GM12878 (cell line): ENCODE data around the gene PCK2. TPM values are rescaled to one million over a fixed set of nuclear protein-coding genes. Genes with fewer than 3 reads are reported as not detected.

Experiments
- ATF2 ChIP-seq: IDR thresholded peaks from 2 replicates; pipeline ENCODE4 v1.6.1; 2012; ENCODE audit warnings: low read length, inconsistent platforms
- CHD2 ChIP-seq: IDR thresholded peaks from 2 replicates; pipeline ENCODE4 v1.6.1; 2011; ENCODE audit warnings: low read depth, low read length, improper control_type of control experiment, borderline replicate concordance
- CREM ChIP-seq: IDR thresholded peaks from 2 replicates; pipeline ENCODE4 v1.6.1; 2014; ENCODE audit warnings: antibody characterized with exemption, low read depth
- ESRRA ChIP-seq: IDR thresholded peaks from 2 replicates; pipeline ENCODE4 v1.6.1; 2012; ENCODE audit warnings: mild to moderate bottlenecking, low read length, improper control_type of control experiment
- ETV6 ChIP-seq, 2 experiments: fragments of 450-650 bp in 1 of 2; IDR thresholded peaks in 1 of 2; conservative IDR thresholded peaks in 1 of 2; 2 replicates each; pipeline ENCODE4 v1.6.1; 2014; ENCODE audit warnings: antibody characterized with exemption in 1 of 2, borderline replicate concordance in 1 of 2, low read depth in 1 of 2, mild to moderate bottlenecking in 1 of 2, moderate library complexity in 1 of 2
- LARP7 ChIP-seq: fragments of 450-650 bp; IDR thresholded peaks from 2 replicates; pipeline ENCODE4 v1.6.1; 2017; ENCODE audit warnings: mild to moderate bottlenecking
- MTA2 ChIP-seq: fragments of 450-650 bp; IDR thresholded peaks from 2 replicates; pipeline ENCODE4 v1.6.1; 2016; ENCODE audit warnings: low read depth, mild to moderate bottlenecking, moderate library complexity
- MTA3 ChIP-seq: IDR thresholded peaks from 2 replicates; pipeline ENCODE4 v1.6.1; 2012; ENCODE audit warnings: low read length, inconsistent platforms, borderline replicate concordance
- NFYA ChIP-seq: IDR thresholded peaks from 2 replicates; pipeline ENCODE4 v1.6.1; 2011; ENCODE audit warnings: low read depth, mild to moderate bottlenecking, low read length, improper control_type of control experiment, borderline replicate concordance
- NFYB ChIP-seq: IDR thresholded peaks from 2 replicates; pipeline ENCODE4 v1.6.1; 2011; ENCODE audit warnings: low read depth, mild to moderate bottlenecking, low read length, improper control_type of control experiment, moderate library complexity; ENCODE audit not compliant: insufficient read depth
- NR2C1 ChIP-seq: fragments of 450-650 bp; IDR thresholded peaks from 2 replicates; pipeline ENCODE4 v1.6.1; 2017; ENCODE audit warnings: antibody characterized with exemption, mild to moderate bottlenecking, moderate library complexity
- NR2F1 ChIP-seq: fragments of 450-650 bp; conservative IDR thresholded peaks from 2 replicates; pipeline ENCODE4 v1.6.1; 2017; ENCODE audit warnings: mild to moderate bottlenecking
- SMAD1 ChIP-seq: fragments of 450-650 bp; IDR thresholded peaks from 2 replicates; pipeline ENCODE4 v1.6.1; 2018; ENCODE audit warnings: mild to moderate bottlenecking, low read depth; ENCODE audit not compliant: partially characterized antibody
- SMAD5 ChIP-seq: IDR thresholded peaks from 2 replicates; pipeline ENCODE4 v1.6.1; 2016; ENCODE audit warnings: antibody characterized with exemption, low read depth
- SMARCA5 ChIP-seq: fragments of 450-650 bp; IDR thresholded peaks from 2 replicates; pipeline ENCODE4 v1.6.1; 2017; ENCODE audit warnings: mild to moderate bottlenecking
- SP1 ChIP-seq: IDR thresholded peaks from one replicate; pipeline ENCODE4 v1.6.1; 2011; ENCODE audit warnings: low read depth, low read length
- TARDBP ChIP-seq: IDR thresholded peaks from 2 replicates; pipeline ENCODE4 v1.6.1; 2016; ENCODE audit warnings: borderline replicate concordance
- ZBED1 ChIP-seq: IDR thresholded peaks from 2 replicates; pipeline ENCODE4 v1.6.1; 2016; ENCODE audit warnings: borderline replicate concordance
- ZBTB40 ChIP-seq: fragments of 450-650 bp; IDR thresholded peaks from 2 replicates; pipeline ENCODE4 v1.6.1; 2016; ENCODE audit warnings: mild to moderate bottlenecking, moderate library complexity, borderline replicate concordance
- ZNF384 ChIP-seq: IDR thresholded peaks from 2 replicates; pipeline ENCODE4 v1.6.1; 2012; ENCODE audit warnings: low read depth, mild to moderate bottlenecking, low read length, improper control_type of control experiment, borderline replicate concordance
- polyA plus RNA-seq, 11 experiments: library from polyadenylated mRNA; depleted of rRNA in 4 of 11; unstranded in 6 of 11; stranded (reverse) in 5 of 11; fragments of >200 nt; fragmentation: Nextera tagmentation in 4 of 11; fragmentation: Illumina TruSeq in 1 of 11; extraction: Ambion mirVana in 4 of 11; extraction: Trizol in 1 of 11; gene quantifications; 1 replicate in 1 of 11; 2 replicates in 10 of 11; pipeline versions ENCODE4 v1.2.1 to v1.2.3, GENCODE V29; 2011 to 2016; ENCODE audit warnings: inconsistent platforms in 2 of 11, missing spikeins in 2 of 11, low read depth in 1 of 11
- total RNA-seq, 4 experiments: library from RNA; depleted of rRNA in 3 of 4; stranded (reverse); fragments of >200 nt in 3 of 4; fragmentation: Illumina TruSeq in 1 of 4; extraction: Trizol in 1 of 4; gene quantifications; 2 replicates each; pipeline versions ENCODE4 v1.2.1 to v1.2.3, GENCODE V29; 2013 to 2021
- TF ChIP-seq, protein P1 (sequence below): fragments of 450-650 bp; IDR thresholded peaks from 2 replicates; pipeline ENCODE4 v1.6.1; 2017; ENCODE audit warnings: low read depth, mild to moderate bottlenecking, moderate library complexity
- TF ChIP-seq, protein P2 (sequence below): IDR thresholded peaks from 2 replicates; pipeline ENCODE4 v1.6.1; 2011; ENCODE audit warnings: borderline replicate concordance, low read depth, mild to moderate bottlenecking, moderate library complexity, low read length; ENCODE audit not compliant: insufficient read depth, poor library complexity, severe bottlenecking

PCK2 gene
- total and polyA plus RNA-seq, 10 of the 15 experiments (the other 5 are each of a cell fraction or from before 2014, with no cell fraction given): 6.6 to 110 (median 44.6) TPM

GRCh38 chr14:24095271-24096068 is 1.4 kb downstream of the PCK2 start (continued):
- TF ChIP-seq ATF2 (no peak; the same call in 1 of the 2 replicates), MTA3 (0 out of 2 replicates have a peak, but pooled peaks have one; percentile 78), LARP7 (peak; percentile 43), ZNF384 (no peak), NR2F1 (peak; percentile 74; the same call in 1 of the 2 replicates), ZBTB40 (no peak), NFYB (peak; percentile 84), NFYA (no peak), NR2C1 (no peak; the same call in 1 of the 2 replicates), ETV6 (conservative IDR thresholded peaks at IDR 0.05 in 1 of 2, IDR thresholded peaks at IDR 0.05 in 1 of 2; ENCODE audit: borderline replicate concordance in 1 of 2, low read depth in 1 of 2) (no peak), SMAD5 (peak; percentile 99), SP1 (no peak), ZBED1 (peak; percentile 79; the same call in 1 of the 2 replicates), TARDBP (0 out of 2 replicates have a peak, but pooled peaks have one; percentile 28), CHD2 (0 out of 2 replicates have a peak, but pooled peaks have one; percentile 32), ESRRA (0 out of 2 replicates have a peak, but pooled peaks have one; percentile 35), SMARCA5 (peak; percentile 17; the same call in 1 of the 2 replicates), CREM (no peak), SMAD1 (peak; percentile 93), MTA2 (no peak)
- TF ChIP-seq, protein P1, sequence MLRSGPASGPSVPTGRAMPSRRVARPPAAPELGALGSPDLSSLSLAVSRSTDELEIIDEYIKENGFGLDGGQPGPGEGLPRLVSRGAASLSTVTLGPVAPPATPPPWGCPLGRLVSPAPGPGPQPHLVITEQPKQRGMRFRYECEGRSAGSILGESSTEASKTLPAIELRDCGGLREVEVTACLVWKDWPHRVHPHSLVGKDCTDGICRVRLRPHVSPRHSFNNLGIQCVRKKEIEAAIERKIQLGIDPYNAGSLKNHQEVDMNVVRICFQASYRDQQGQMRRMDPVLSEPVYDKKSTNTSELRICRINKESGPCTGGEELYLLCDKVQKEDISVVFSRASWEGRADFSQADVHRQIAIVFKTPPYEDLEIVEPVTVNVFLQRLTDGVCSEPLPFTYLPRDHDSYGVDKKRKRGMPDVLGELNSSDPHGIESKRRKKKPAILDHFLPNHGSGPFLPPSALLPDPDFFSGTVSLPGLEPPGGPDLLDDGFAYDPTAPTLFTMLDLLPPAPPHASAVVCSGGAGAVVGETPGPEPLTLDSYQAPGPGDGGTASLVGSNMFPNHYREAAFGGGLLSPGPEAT: peak; percentile 53
- TF ChIP-seq, protein P2, sequence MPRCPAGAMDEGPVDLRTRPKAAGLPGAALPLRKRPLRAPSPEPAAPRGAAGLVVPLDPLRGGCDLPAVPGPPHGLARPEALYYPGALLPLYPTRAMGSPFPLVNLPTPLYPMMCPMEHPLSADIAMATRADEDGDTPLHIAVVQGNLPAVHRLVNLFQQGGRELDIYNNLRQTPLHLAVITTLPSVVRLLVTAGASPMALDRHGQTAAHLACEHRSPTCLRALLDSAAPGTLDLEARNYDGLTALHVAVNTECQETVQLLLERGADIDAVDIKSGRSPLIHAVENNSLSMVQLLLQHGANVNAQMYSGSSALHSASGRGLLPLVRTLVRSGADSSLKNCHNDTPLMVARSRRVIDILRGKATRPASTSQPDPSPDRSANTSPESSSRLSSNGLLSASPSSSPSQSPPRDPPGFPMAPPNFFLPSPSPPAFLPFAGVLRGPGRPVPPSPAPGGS: peak; percentile 29
